DND-41 (cell line): Measurements from ENCODE around the gene GLCCI1.

Experiments
- ATAC-seq: fragments of 200-7000 bp; cut with Tn5 transposase; 3 replicates; pipeline ENCODE4 v1.9.1; 2021; ENCODE audit warnings: low read depth; ENCODE audit not compliant: insufficient read depth
- DNase-seq: peaks from one replicate; pipeline ENCODE4 v3.0.0-alpha.2; 2020
- H2AFZ ChIP-seq: 2 replicates; pipeline ENCODE4 v1.6.0; 2012; ENCODE audit warnings: low read depth, low read length
- H3K27ac ChIP-seq: 2 replicates; pipeline ENCODE4 v1.5.1; 2012; ENCODE audit warnings: low read length, inconsistent platforms
- H3K27me3 ChIP-seq: fragments of 200-600 bp; sonication (generic); 2 replicates; pipeline ENCODE4 v1.6.0; 2012; ENCODE audit warnings: low read length, mild to moderate bottlenecking, inconsistent platforms; ENCODE audit not compliant: insufficient read depth, poor library complexity
- H3K36me3 ChIP-seq: 2 replicates; pipeline ENCODE4 v1.5.1; 2012; ENCODE audit warnings: low read length, inconsistent platforms; ENCODE audit not compliant: insufficient read depth
- H3K4me1 ChIP-seq: 2 replicates; pipeline ENCODE4 v1.5.1; 2012; ENCODE audit warnings: mild to moderate bottlenecking, low read length; ENCODE audit not compliant: insufficient read depth
- H3K4me2 ChIP-seq: 2 replicates; pipeline ENCODE4 v1.6.0; 2012; ENCODE audit warnings: mild to moderate bottlenecking, moderate library complexity, low read length, inconsistent platforms; ENCODE audit not compliant: insufficient read depth
- H3K4me3 ChIP-seq, 2 experiments: fragments of 200-600 bp in 1 of 2; shearing (Covaris generic) in 1 of 2; 2 replicates each; pipeline ENCODE4 v1.5.1; 2012 to 2016; ENCODE audit warnings: inconsistent platforms in 2 of 2, low read length in 2 of 2, mild to moderate bottlenecking in 2 of 2, low read depth in 1 of 2, moderate library complexity in 1 of 2
- H3K79me2 ChIP-seq: 2 replicates; pipeline ENCODE4 v1.6.0; 2012; ENCODE audit warnings: low read length, inconsistent platforms; ENCODE audit not compliant: insufficient read depth
- H3K9ac ChIP-seq: 2 replicates; pipeline ENCODE4 v1.6.0; 2012; ENCODE audit warnings: low read depth, mild to moderate bottlenecking, inconsistent platforms, low read length, moderate library complexity
- H3K9me3 ChIP-seq: 2 replicates; pipeline ENCODE4 v1.5.1; 2012; ENCODE audit warnings: low read length, moderate library complexity, mild to moderate bottlenecking, inconsistent platforms; ENCODE audit not compliant: insufficient read depth, severe bottlenecking
- H4K20me1 ChIP-seq: 2 replicates; pipeline ENCODE4 v1.6.0; 2012; ENCODE audit warnings: low read length; ENCODE audit not compliant: insufficient read depth
- EZH2 ChIP-seq: IDR thresholded peaks from 3 replicates; pipeline ENCODE4 v1.6.1; 2012; ENCODE audit warnings: borderline replicate concordance, low read depth, mild to moderate bottlenecking, moderate library complexity, low read length, inconsistent platforms; ENCODE audit not compliant: severe bottlenecking
- TF ChIP-seq, protein P1 (sequence below): IDR thresholded peaks from 2 replicates; pipeline ENCODE4 v1.5.1; 2012; ENCODE audit warnings: borderline replicate concordance, low read length, moderate library complexity, mild to moderate bottlenecking; ENCODE audit not compliant: poor library complexity, severe bottlenecking; ENCODE audit errors: extremely low read depth

The GLCCI1 gene

DNA sequence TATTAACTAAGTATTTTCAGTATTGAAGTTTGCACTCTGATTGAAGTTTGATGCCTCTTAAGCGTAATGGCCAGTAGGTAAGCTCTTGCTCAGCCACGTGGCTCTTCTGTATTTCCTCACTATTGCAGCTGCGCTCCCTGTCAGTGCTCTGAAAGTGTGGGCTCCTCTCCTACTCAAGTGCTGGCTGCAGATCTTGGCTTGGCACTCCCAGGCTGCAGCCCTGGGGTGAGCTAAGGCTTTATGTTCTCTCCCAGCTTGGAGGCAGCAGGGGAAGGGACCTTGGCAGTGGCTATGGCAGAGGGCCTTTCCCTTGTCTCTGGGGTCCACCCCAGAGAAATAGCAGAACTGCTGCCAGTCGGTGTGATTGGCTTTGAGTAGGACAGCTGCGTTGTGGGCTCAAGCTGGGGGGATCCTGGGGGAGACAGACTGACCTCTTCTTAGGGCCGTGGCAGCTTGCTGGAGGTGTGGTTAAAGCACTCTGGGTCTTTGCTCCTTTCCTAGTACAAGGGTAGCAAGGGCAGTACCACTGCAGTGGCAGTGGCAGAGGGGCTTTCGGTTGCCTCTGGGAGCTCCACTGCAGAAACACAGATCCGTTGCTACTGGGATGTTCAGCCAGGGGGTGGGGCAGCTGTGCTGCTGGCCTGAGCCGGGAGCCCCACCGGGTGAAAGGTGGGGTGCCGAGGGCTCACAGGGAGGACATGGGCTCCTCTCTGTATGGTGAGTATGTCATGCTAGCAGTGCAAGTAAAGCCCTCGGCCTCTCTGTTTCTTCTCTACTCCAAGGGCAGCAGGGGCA is 100.5 kb downstream of the GLCCI1 start:
- Histone ChIP-seq H3K4me1 (no peaks in the 10 kb centered on the region), H3K36me3 (peaks cover 49% of the 10 kb centered on the region)
- DNase-seq, result no peak

DNA sequence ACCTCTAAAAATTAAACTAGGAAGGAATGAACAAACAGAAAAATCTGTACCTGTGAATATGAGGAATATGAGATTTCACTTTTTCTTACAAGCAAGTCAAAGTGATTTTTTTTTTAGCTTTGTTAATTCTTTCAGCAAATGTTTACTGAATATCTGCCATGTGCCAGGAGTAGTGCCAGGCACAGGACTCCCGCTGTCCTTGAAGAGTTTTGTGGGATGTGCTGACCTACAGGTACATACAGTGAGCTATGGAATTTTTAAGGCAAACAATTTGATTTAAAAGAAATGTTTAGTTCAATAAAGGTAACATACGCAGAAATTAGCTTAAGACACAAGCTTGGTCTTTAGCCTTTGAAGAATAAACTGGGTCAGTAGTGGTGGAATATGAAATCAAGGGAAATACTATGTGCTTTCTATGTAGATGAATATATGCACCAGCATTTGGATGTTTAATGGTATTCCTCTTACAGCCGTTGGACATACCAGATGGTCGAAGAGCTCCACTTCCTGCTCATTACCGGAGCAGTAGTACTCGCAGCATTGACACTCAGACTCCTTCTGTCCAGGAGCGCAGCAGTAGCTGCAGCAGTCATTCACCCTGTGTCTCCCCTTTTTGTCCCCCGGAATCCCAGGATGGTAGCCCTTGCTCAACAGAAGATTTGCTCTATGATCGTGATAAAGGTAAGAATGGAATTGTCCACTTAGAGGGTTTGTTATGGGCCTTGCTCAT is 102.0 kb downstream of the GLCCI1 start:
- Histone ChIP-seq H3K4me2 (no peak overlapping the region), H4K20me1 (peaks cover 7% of the 10 kb centered on the region), H3K27ac (no peak overlapping the region), H3K9me3 (no peaks in the 10 kb centered on the region), H3K36me3 (peaks cover 43% of the 10 kb centered on the region), H3K79me2 (peaks cover 17% of the 10 kb centered on the region), H3K27me3 (no peaks in the 10 kb centered on the region), H2AFZ (no peak overlapping the region), H3K4me3 (no peak overlapping the region), H3K9ac (no peak overlapping the region), H3K4me1 (no peaks in the 10 kb centered on the region)
- no peak for ATAC-seq
- no peak for DNase-seq
- no peak for TF ChIP-seq EZH2
- TF ChIP-seq, protein P1, sequence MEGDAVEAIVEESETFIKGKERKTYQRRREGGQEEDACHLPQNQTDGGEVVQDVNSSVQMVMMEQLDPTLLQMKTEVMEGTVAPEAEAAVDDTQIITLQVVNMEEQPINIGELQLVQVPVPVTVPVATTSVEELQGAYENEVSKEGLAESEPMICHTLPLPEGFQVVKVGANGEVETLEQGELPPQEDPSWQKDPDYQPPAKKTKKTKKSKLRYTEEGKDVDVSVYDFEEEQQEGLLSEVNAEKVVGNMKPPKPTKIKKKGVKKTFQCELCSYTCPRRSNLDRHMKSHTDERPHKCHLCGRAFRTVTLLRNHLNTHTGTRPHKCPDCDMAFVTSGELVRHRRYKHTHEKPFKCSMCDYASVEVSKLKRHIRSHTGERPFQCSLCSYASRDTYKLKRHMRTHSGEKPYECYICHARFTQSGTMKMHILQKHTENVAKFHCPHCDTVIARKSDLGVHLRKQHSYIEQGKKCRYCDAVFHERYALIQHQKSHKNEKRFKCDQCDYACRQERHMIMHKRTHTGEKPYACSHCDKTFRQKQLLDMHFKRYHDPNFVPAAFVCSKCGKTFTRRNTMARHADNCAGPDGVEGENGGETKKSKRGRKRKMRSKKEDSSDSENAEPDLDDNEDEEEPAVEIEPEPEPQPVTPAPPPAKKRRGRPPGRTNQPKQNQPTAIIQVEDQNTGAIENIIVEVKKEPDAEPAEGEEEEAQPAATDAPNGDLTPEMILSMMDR, result no peak

More for the DNA sequence above, 100.5 kb downstream of the GLCCI1 start:
- Histone ChIP-seq H3K79me2 (peaks cover 25% of the 10 kb centered on the region), H3K9ac (no peak overlapping the region), H3K4me2 (no peak overlapping the region), H3K9me3 (no peaks in the 10 kb centered on the region), H3K27me3 (no peaks in the 10 kb centered on the region), H4K20me1 (peaks cover 7% of the 10 kb centered on the region), H3K4me3 (no peak overlapping the region), H3K27ac (no peak overlapping the region), H2AFZ (no peak overlapping the region)
- TF ChIP-seq, protein P1, result no peak
- no peak for TF ChIP-seq EZH2
- no peak for ATAC-seq

DNA sequence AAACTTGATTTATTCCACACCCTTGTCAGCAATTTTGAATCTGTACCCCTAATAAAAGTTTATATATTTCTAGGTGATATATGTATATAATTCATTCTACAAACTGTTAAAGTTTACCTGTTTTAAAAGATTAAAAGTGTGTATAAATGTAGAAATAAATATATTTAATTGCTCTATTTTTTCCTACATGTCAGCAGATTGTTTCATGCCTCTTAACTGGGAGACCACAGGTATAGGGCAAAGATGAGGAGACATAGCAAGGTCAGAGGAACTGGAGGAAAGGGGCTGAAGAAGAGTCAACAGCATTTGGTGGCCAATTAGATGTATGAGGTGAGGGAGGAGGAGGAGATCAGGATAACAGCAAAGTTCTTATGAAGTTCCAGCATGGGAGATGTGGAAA is 109.8 kb downstream of the GLCCI1 start:
- Histone ChIP-seq H3K4me1 (no peaks in the 10 kb centered on the region), H4K20me1 (no peaks in the 10 kb centered on the region; the same call in 1 of the 2 replicates), H3K9me3 (no peaks in the 10 kb centered on the region), H3K36me3 (peaks cover 19% of the 10 kb centered on the region; the same call in 1 of the 2 replicates), H3K27ac (no peak overlapping the region), H3K4me2 (no peak overlapping the region), H3K4me3 (no peak overlapping the region), H3K27me3 (no peaks in the 10 kb centered on the region), H3K9ac (no peak overlapping the region), H3K79me2 (no peaks in the 10 kb centered on the region), H2AFZ (no peak overlapping the region)
- TF ChIP-seq, protein P1, result no peak
- no peak for TF ChIP-seq EZH2
- ATAC-seq, result no peak
- no peak for DNase-seq
